Breast epithelium (tissue), 4 donors: ENCODE results near the gene CHDH. TPM values are rescaled to one million over a fixed set of nuclear protein-coding genes. Genes with fewer than 3 reads are reported as not detected.

ENCODE experiments used
- DNase-seq, 2 donors: peaks; one replicate each; pipeline ENCODE4 v3.0.0-alpha.2; 2019; ENCODE audit warnings: low spot score in 2 of 2
- H3K27ac ChIP-seq, 2 donors: fragments of 200-600 bp; sonication (generic) in 1 of 2; one replicate each; pipeline ENCODE4 v1.5.1; 2016 to 2019; ENCODE audit warnings: mild to moderate bottlenecking in 1 of 2
- H3K27me3 ChIP-seq, 2 donors: fragments of 200-600 bp; sonication (generic) in 1 of 2; one replicate each; pipeline versions ENCODE4 v1.5.1 to v1.6.0; 2017 to 2019; ENCODE audit warnings: control low read depth in 1 of 2, mild to moderate bottlenecking in 1 of 2
- H3K36me3 ChIP-seq: fragments of 200-600 bp; one replicate; pipeline ENCODE4 v1.5.1; 2019
- H3K4me1 ChIP-seq, 2 donors: fragments of 200-600 bp; sonication (generic); one replicate each; pipeline ENCODE4 v1.5.1; 2016 to 2019; ENCODE audit warnings: control low read depth in 1 of 2
- H3K4me3 ChIP-seq, 3 donors: fragments of 200-600 bp; sonication (generic); 1 replicate in 2 of 3; 2 replicates in 1 of 3; pipeline ENCODE4 v1.5.1; 2016 to 2019; ENCODE audit warnings: mild to moderate bottlenecking in 3 of 3, moderate library complexity in 2 of 3
- H3K9me3 ChIP-seq, 2 donors: fragments of 200-600 bp; sonication (generic) in 1 of 2; one replicate each; pipeline ENCODE4 v1.5.1; 2016 to 2019; ENCODE audit warnings: control low read depth in 1 of 2
- CTCF ChIP-seq, 3 donors: fragments of 450-650 bp; IDR thresholded peaks; one replicate each; pipeline ENCODE4 v1.5.1; 2016 to 2017; ENCODE audit warnings: antibody characterized with exemption in 3 of 3, mild to moderate bottlenecking in 3 of 3, moderate library complexity in 3 of 3
- POLR2A ChIP-seq: fragments of 450-650 bp; IDR thresholded peaks from one replicate; pipeline ENCODE4 v1.6.1; 2016; ENCODE audit warnings: antibody characterized with exemption, mild to moderate bottlenecking, moderate library complexity
- POLR2AphosphoS5 ChIP-seq, 3 donors: sonication (generic); formaldehyde crosslinking; IDR thresholded peaks; one replicate each; pipeline ENCODE4 v1.6.1; 2017; ENCODE audit warnings: antibody characterized with exemption in 3 of 3
- intact Hi-C: fragments of 100-400 bp; cut with DNase I; formaldehyde crosslinking; loops from one replicate; pipeline ENCODE4 v1.15.1; 2023; ENCODE audit warnings: low total_unique reads
- total RNA-seq, 3 donors: library from RNA; depleted of rRNA; stranded (reverse); fragments of >200 nt; gene quantifications; one replicate each; pipeline ENCODE4 v1.1.0, GENCODE V29; 2016

Gene CHDH
- total RNA-seq, 3 donors from 2014 or later = 2.9 to 67.0 (median 27.9) TPM

- no peaks in the 10 kb centered on the region for H3K9me3 ChIP-seq
- intact Hi-C loops = no loop called here
- peaks cover 5% of the 10 kb centered on the region for H3K36me3 ChIP-seq
- H3K27me3 ChIP-seq = no peaks in the 10 kb centered on the region
- TF ChIP-seq POLR2A = no peak
- no peak for TF ChIP-seq POLR2AphosphoS5 (IDR thresholded peaks at IDR 0.05)
- no peak for TF ChIP-seq CTCF (IDR thresholded peaks at IDR 0.05)
- H3K4me1 ChIP-seq = no peaks in the 10 kb centered on the region
- no peak overlapping the region for H3K4me3 ChIP-seq
- DNase-seq = peak in 1 of 2 donors; percentile 19
- H3K27ac ChIP-seq = no peak overlapping the region
These were observed 25.3 kb downstream of the CHDH start for GRCh38 chr3:53820756-53821580.

- intact Hi-C loops = no loop called here
- Histone ChIP-seq H3K27me3 (no peaks in the 10 kb centered on the region), H3K36me3 (peaks cover 5% of the 10 kb centered on the region), H3K27ac (no peak overlapping the region), H3K9me3 (no peaks in the 10 kb centered on the region), H3K4me1 (no peaks in the 10 kb centered on the region), H3K4me3 (no peak overlapping the region)
- TF ChIP-seq POLR2AphosphoS5 (IDR thresholded peaks at IDR 0.05) = no peak
- no peak for TF ChIP-seq POLR2A
- no peak for TF ChIP-seq CTCF (IDR thresholded peaks at IDR 0.05)
- no peak for DNase-seq
These were observed 26.1 kb downstream of the CHDH start for GRCh38 chr3:53820084-53820483.

GRCh38 chr3:53819163-53819868, 26.9 kb downstream of the CHDH start:
- Histone ChIP-seq H3K27ac (no peak overlapping the region), H3K9me3 (no peaks in the 10 kb centered on the region), H3K4me1 (no peaks in the 10 kb centered on the region), H3K4me3 (no peak overlapping the region), H3K27me3 (no peaks in the 10 kb centered on the region), H3K36me3 (peaks cover 5% of the 10 kb centered on the region)
- no peak for DNase-seq
- no peak for TF ChIP-seq POLR2AphosphoS5 (IDR thresholded peaks at IDR 0.05)
- TF ChIP-seq POLR2A = no peak
- TF ChIP-seq CTCF (IDR thresholded peaks at IDR 0.05) = no peak
- intact Hi-C loops = no loop called here

- Histone ChIP-seq H3K27me3 (no peaks in the 10 kb centered on the region), H3K9me3 (no peaks in the 10 kb centered on the region), H3K27ac (no peak overlapping the region), H3K4me3 (no peak overlapping the region), H3K36me3 (peaks cover 5% of the 10 kb centered on the region), H3K4me1 (no peaks in the 10 kb centered on the region)
- intact Hi-C loops = no loop called here
- TF ChIP-seq POLR2A (no peak), CTCF (IDR thresholded peaks at IDR 0.05) (no peak), POLR2AphosphoS5 (IDR thresholded peaks at IDR 0.05) (no peak)
- no peak for DNase-seq
These were observed 27.7 kb downstream of the CHDH start for GRCh38 chr3:53818221-53819162.
